OCI-LY3 (cell line): ENCODE data around the gene ZNF467.

Experiments used
- H2AFZ ChIP-seq: fragments of 200-600, 300-600 bp; shearing (Covaris generic); 2 replicates; pipeline ENCODE4 v1.6.0; 2014; ENCODE audit warnings: antibody characterized with exemption, low read depth, low read length
- H3K27ac ChIP-seq: fragments of 200-600, 300-600 bp; sonication (generic); 2 replicates; pipeline ENCODE4 v1.5.1; 2014; ENCODE audit warnings: mild to moderate bottlenecking, low read length, moderate library complexity, mixed read lengths
- H3K27me3 ChIP-seq: fragments of 200-600, 300-600 bp; sonication (generic); 2 replicates; pipeline ENCODE4 v1.6.1; 2014; ENCODE audit warnings: low read depth, low read length, mixed read lengths
- H3K36me3 ChIP-seq: fragments of 200-600, 300-600 bp; sonication (generic); replicated peaks from 2 replicates; pipeline ENCODE3; 2014; ENCODE audit warnings: low read depth, low read length, mixed read lengths
- H3K4me1 ChIP-seq: fragments of 300-600, 200-600 bp; sonication (generic); 2 replicates; pipeline ENCODE4 v1.6.1; 2014; ENCODE audit warnings: low read length, mixed read lengths
- H3K4me2 ChIP-seq: fragments of 200-600, 300-600 bp; sonication (generic); 2 replicates; pipeline ENCODE4 v1.6.1; 2014; ENCODE audit warnings: low read length, mixed read lengths
- H3K4me3 ChIP-seq: fragments of 300-600, 200-600 bp; sonication (generic); 2 replicates; pipeline ENCODE4 v1.5.1; 2014; ENCODE audit warnings: antibody characterized with exemption, mild to moderate bottlenecking, low read length, moderate library complexity
- H3K79me2 ChIP-seq: fragments of 300-600, 200-600 bp; shearing (Covaris generic); 2 replicates; pipeline ENCODE4 v1.6.1; 2014; ENCODE audit warnings: mild to moderate bottlenecking, low read length, mixed read lengths
- H3K9ac ChIP-seq: fragments of 300-600, 200-600 bp; shearing (Covaris generic); 2 replicates; pipeline ENCODE4 v1.6.0; 2014; ENCODE audit warnings: mild to moderate bottlenecking, low read length, moderate library complexity
- H3K9me3 ChIP-seq: fragments of 200-600, 300-600 bp; shearing (Covaris generic); 2 replicates; pipeline ENCODE4 v1.6.1; 2014; ENCODE audit warnings: low read length, mixed read lengths; ENCODE audit not compliant: insufficient read depth
- H4K20me1 ChIP-seq: fragments of 200-600, 300-600 bp; sonication (generic); 2 replicates; pipeline ENCODE4 v1.6.1; 2016; ENCODE audit warnings: low read length, mixed read lengths; ENCODE audit not compliant: insufficient read depth
- EZH2phosphoT487 ChIP-seq: fragments of 200-600 bp; shearing (Covaris generic); IDR thresholded peaks from 2 replicates; pipeline ENCODE4 v1.6.1; 2018; ENCODE audit warnings: antibody characterized with exemption, mixed run types, low read depth
- TF ChIP-seq, protein P1 (sequence below): fragments of 200-600, 300-600 bp; sonication (generic); IDR thresholded peaks from 2 replicates; pipeline ENCODE4 v1.5.1; 2014; ENCODE audit warnings: antibody characterized with exemption, low read length, low read depth

ZNF467 gene

DNA sequence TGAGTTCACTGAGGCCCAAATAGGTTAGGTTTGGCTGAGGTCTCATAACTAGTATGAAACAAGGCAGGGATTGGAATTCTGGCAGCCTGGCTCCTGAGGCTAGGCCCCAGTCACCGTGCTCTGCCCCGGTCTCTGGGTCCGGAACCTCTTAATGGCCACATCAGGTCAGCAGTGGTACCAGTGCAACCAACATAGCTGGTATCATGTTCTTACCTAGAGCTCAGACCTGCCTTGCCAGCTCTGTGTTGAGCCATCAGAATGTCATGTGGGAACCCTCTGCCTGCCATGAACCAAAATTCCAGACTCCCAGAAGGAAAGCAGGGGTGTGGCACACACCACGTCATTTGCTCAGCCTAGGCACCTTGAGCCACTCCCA lies 56.5 kb downstream of the ZNF467 start:
- Histone ChIP-seq H3K9me3 (peaks cover 3% of the 10 kb centered on the region; the same call in 1 of the 2 replicates), H3K36me3 (no peaks in the 10 kb centered on the region), H3K27ac (no peak overlapping the region), H3K4me3 (no peak overlapping the region), H3K4me2 (no peak overlapping the region), H2AFZ (no peak overlapping the region), H4K20me1 (peaks cover 4% of the 10 kb centered on the region; the same call in 1 of the 2 replicates), H3K4me1 (peaks cover 11% of the 10 kb centered on the region), H3K9ac (no peak overlapping the region), H3K27me3 (no peaks in the 10 kb centered on the region), H3K79me2 (peaks cover 16% of the 10 kb centered on the region)
- TF ChIP-seq EZH2phosphoT487, result no peak
- TF ChIP-seq, protein P1, sequence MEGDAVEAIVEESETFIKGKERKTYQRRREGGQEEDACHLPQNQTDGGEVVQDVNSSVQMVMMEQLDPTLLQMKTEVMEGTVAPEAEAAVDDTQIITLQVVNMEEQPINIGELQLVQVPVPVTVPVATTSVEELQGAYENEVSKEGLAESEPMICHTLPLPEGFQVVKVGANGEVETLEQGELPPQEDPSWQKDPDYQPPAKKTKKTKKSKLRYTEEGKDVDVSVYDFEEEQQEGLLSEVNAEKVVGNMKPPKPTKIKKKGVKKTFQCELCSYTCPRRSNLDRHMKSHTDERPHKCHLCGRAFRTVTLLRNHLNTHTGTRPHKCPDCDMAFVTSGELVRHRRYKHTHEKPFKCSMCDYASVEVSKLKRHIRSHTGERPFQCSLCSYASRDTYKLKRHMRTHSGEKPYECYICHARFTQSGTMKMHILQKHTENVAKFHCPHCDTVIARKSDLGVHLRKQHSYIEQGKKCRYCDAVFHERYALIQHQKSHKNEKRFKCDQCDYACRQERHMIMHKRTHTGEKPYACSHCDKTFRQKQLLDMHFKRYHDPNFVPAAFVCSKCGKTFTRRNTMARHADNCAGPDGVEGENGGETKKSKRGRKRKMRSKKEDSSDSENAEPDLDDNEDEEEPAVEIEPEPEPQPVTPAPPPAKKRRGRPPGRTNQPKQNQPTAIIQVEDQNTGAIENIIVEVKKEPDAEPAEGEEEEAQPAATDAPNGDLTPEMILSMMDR, result no peak

- Histone ChIP-seq H4K20me1 (peaks cover 4% of the 10 kb centered on the region; the same call in 1 of the 2 replicates), H3K4me3 (peak overlapping the region; percentile 78), H3K27ac (no peak overlapping the region)
These were observed 57.1 kb downstream of the ZNF467 start for GRCh38 chr7:149716007-149716931.

DNA sequence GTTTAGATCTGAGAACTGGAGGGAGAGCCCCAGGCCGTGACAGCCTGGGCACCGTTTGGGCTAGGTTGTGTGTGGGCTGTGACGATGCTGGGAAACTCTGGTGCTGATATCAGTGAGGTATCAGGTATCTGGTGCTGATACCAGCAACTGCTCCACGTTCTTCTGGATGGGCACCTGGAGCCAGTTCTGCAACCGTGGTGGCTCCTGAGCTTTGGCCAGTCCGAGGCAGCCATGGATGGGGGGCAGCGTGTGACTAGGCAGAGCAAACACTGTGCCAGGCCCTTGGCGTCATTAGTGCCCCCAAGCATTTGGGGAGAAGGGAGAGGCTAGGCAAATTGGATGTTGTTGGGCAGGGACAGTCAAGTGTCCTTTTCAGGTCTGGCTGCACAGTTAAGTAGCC lies 57.9 kb downstream of the ZNF467 start:
- peak overlapping the region; percentile 69; the same call in 1 of the 2 replicates for H2AFZ ChIP-seq

More at GRCh38 chr7:149716007-149716931, 57.1 kb downstream of the ZNF467 start:
- peaks cover 16% of the 10 kb centered on the region for H3K79me2 ChIP-seq
- no peak for TF ChIP-seq EZH2phosphoT487
- TF ChIP-seq, protein P1, result no peak
- no peaks in the 10 kb centered on the region for H3K36me3 ChIP-seq
- H2AFZ ChIP-seq, result no peak overlapping the region
- H3K4me1 ChIP-seq, result peaks cover 11% of the 10 kb centered on the region
- peaks cover 8% of the 10 kb centered on the region; the same call in 1 of the 2 replicates for H3K9me3 ChIP-seq
- H3K4me2 ChIP-seq, result peak overlapping the region; percentile 66
- H3K9ac ChIP-seq, result no peak overlapping the region
- no peaks in the 10 kb centered on the region for H3K27me3 ChIP-seq

More for the DNA sequence above, 57.9 kb downstream of the ZNF467 start:
- TF ChIP-seq, protein P1, result no peak
- no peak for TF ChIP-seq EZH2phosphoT487
- H3K4me3 ChIP-seq, result peak overlapping the region; percentile 78
- peak overlapping the region; percentile 11; the same call in 1 of the 2 replicates for H3K27ac ChIP-seq
- H4K20me1 ChIP-seq, result peaks cover 4% of the 10 kb centered on the region; the same call in 1 of the 2 replicates
- H3K36me3 ChIP-seq, result no peaks in the 10 kb centered on the region
- peak overlapping the region; percentile 66 for H3K4me2 ChIP-seq
- peak overlapping the region; percentile 77 for H3K9ac ChIP-seq
- H3K79me2 ChIP-seq, result peaks cover 16% of the 10 kb centered on the region
- H3K4me1 ChIP-seq, result peaks cover 11% of the 10 kb centered on the region
- H3K27me3 ChIP-seq, result no peaks in the 10 kb centered on the region
- H3K9me3 ChIP-seq, result peaks cover 12% of the 10 kb centered on the region; the same call in 1 of the 2 replicates
